Vein endothelial cell (primary cell): ENCODE results near the gene ZNF248. TPM values are rescaled to one million over a fixed set of nuclear protein-coding genes. Genes with fewer than 3 reads are reported as not detected.

ENCODE experiments used
- total RNA-seq: library from RNA; depleted of rRNA; stranded (reverse); fragments of >200 nt; gene quantifications from 2 replicates; pipeline ENCODE4 v1.2.3, GENCODE V29; 2012

The ZNF248 gene
- total RNA-seq, result 5.4 and 6.5 TPM in 2 replicates

GRCh38 chr10:37857287-37858211 lies at the start of gene ZNF248:
Gene ZNF248 (minus strand): TSS chr10:37857610. CDS start chr10:37856310, 1,300 bp downstream.

Other genes starting within 250 kb of the ZNF248 start
- gene ZNF25, start 119.0 kb upstream of the ZNF248 start, total RNA-seq, result 5.2 and 7.1 TPM in 2 replicates
- gene ZNF33A, start 153.1 kb upstream of the ZNF248 start, total RNA-seq, result 17.2 and 18.0 TPM in 2 replicates
- 8.8 and 13.2 TPM in 2 replicates for gene ZNF37A, start 236.7 kb upstream of the ZNF248 start, total RNA-seq